ENCODE data around the gene SYNE2. TPM values are rescaled to one million over a fixed set of nuclear protein-coding genes. Genes with fewer than 3 reads are reported as not detected.
"Not testable (repeated sequence)": the region's sequence is repeated elsewhere in the genome, so short reads cannot be mapped to it uniquely, and the experiment has no call there.

Gene SYNE2
- total RNA-seq, 1 donor from 2014 or later = 88.6 TPM

DNA sequence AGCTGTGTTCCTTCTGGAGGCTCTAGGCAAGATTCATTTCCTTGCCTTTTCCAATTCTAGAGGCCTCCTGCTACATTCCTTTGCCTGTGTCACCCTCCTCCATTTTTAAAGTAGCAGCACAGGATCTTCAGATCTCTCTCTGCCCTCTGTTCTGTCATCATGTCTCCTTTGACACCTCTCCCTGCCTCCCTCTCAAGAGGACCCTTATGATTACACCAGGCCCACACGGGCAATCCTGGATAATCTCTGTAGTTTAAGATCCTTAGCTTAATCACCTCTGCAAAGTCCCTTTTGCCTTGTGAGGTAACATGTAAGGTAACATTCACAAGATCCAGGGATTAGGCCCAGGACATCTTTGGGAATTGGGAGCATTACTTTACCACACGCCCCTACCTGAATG is 155.2 kb downstream of the SYNE2 start:
- no peak for DNase-seq (ENCODE audit: low spot score)

DNA sequence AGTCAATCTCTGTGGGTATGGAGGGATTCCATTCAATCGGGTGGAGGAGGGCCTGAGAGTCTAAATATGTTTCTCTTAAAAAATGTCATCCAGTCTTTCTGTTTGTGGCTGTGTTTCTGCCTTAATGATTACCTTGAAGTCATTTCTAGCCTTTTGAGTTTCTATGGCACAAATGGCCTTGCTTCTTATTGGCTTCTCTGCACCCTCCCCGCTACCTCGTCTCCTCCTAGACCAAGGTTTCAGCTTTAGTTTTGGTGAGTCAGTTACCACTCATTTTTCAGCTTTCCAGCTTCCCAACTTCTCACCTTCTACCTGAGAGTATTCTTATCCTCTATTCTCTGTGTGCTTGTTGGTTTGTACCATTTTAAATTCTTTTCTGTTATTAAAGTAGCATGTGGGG is 159.2 kb downstream of the SYNE2 start:
- DNase-seq (ENCODE audit: low spot score) = no peak

DNA sequence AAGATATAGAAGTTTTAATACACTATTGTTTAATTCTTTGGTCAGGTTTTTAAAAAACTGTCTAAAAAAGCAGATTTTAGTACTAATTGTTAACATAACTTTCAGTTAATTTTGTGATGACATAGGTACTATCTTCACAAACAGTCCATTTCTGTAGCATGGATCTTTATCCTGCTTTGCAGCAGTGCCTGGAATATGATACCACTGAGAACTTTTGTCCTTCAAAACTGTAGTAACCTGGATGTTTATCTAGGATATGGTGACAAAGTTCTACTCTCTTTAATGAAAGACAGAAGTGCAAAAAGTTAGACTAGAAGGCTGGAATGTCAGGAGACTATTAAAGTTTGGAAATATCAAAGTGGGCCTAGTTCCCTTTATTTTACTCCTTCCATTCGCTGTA is 159.9 kb downstream of the SYNE2 start:
- DNase-seq (ENCODE audit: low spot score) = no peak

DNA sequence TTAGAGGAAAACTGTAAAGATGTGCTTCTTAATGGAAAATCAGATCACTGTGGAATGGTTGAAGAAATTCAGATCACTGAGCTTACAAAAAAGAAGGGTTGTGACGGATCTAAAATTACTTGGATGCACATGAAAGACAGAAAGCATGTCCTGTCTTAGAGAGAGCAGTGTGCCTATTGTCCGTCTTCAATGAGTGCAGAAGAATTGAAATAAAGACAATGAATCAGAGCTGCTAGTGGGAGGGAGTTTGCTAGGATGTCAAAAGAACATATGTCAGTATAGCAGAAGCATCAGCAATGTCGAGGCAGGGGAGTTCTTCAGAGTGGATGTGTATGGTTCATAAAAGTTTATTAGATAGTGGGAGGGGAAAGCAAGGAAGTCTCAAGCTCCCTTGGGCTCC is 172.7 kb downstream of the SYNE2 start:
- no peak for DNase-seq (ENCODE audit: low spot score)

DNA sequence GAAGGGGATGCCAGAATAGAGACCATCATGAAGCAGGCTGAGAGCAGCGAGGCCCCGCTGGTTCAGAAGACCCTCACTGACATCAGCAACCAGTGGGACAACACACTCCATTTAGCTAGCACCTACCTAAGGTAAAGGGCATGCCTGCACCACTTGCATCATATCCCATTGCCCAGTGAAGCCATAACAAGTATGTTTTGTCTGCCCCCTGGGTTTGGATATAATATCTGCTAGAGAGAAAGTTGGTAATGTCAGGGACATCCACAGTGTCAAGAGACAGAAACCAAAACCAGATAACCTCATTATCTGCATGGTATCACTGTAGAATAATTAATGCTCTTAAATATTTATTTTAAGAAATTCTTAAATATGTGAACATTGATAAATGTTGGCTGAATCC is 173.8 kb downstream of the SYNE2 start:
- no peak for DNase-seq (ENCODE audit: low spot score)

DNA sequence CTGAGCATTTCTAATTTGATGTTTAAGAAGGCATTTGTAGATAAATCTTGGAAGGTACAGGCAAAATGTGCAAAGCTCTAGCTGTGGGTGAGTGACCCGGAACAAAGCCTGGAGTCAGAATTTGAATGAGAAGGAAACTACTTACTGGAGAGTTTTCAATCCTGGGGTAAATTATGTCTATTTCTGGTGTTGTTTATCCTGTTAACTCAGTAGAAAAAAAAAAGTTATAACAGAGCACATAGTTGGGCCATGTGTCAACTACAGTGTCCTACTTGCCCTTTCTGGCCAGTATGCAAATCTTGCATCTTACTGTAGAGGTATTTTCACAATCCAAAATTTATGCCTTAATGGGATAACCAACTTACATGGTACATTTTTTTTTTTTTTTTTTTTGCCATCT is 182.3 kb downstream of the SYNE2 start:
- no peak for DNase-seq (ENCODE audit: low spot score)

DNA sequence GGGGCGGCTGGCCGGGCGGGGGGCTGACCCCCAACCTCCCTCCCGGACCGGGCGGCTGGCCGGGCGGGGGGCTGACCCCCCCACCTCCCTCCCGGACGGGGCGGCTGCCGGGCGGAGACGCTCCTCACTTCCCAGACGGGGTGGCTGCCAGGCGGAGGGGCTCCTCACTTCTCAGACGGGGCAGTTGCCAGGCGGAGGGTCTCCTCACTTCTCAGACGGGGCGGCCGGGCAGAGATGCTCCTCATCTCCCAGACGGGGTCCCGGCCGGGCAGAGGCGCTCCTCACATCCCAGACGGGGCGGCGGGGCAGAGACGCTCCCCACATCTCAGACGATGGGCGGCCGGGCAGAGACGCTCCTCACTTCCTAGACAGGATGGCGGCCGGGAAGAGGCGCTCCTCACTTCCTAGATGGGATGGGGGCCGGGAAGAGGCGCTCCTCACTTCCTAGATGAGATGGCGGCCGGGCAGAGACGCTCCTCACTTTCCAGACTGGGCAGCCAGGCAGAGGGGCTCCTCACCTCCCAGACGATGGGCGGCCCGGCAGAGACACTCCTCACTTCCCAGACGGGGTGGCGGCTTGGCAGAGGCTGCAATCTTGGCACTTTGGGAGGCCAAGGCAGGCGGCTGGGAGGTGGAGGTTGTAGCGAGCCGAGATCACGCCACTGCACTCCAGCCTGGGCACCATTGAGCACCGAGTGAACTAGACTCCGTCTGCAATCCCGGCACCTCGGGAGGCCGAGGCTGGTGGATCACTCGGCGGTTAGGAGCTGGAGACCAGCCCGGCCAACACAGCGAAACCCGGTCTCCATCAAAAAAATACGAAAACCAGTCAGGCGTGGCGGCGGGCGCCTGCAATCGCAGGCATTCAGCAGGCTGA is 185.3 kb downstream of the SYNE2 start:
- DNase-seq (ENCODE audit: low spot score) = not testable (repeated sequence)

DNA sequence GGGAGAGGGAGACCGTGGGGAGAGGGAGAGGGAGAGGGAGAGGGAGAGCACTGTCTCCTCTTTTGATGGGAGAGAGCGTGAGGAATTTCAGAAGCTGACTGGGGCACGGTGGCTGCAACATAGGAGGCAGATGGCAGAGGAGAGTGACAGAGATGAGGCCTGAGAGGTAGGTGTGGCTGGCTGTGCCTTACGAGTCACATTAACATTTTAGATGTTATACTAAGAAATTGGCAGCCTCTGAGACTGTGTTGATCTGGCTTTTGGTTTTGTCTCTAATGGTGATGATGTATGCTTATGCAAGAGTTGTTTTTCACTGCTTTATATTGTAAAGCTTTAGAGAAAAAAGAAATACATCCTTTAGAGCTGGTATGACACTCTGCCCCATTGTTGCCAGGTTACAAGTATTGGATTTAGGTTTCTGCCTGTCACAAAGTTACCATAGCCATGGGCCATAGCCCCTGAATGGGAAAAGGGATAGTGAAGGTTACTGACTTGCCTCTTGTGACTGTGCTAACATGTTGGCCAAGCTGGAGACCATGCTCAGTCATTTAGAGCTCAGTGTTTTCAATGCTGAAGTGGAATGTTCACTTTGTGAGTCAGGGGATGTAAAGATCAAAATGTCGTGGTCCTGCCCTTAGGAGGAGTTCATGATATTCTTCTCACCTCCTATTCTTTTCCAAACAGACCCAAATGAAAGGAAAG is 186.2 kb downstream of the SYNE2 start:
- no peak for DNase-seq (ENCODE audit: low spot score)

DNA sequence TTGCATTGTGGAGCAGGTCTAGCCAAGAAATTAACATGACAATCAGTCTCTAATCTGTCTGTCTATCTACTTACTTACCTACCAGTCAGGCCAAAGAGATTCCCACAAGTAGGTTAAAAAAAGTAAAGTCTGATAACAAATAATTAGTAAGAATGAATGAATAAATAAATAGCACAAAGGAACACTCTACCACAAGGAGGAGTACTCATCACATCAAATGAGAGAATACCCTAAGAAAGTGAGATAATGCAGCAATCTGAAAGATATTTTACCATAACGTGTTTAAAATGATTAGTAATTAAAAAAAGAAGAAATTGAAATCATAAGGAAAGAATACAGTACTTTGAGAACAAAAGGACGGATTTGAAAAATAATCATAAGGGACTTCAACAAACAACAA is 187.2 kb downstream of the SYNE2 start:
- no peak for DNase-seq (ENCODE audit: low spot score)

DNA sequence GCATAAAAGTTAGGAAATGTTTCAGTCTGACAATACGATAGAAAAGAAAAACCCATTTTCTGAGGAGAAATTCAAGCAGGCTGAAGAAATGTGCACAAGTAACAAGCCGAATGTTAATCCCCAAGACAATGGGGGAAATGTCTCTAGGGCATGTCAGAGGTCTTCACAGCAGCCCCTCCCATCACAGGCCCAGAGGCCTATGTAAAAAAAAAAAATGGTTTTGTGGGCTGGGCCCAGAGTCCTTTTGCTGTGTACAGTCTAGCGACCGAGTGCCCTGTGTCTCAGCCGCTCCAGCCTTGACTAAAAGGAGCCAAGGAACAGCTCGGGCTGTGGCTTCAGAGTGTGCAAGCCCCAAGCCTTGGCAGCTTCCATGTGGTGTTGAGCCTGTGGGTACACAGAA is 190.5 kb downstream of the SYNE2 start:
- DNase-seq (ENCODE audit: low spot score) = not testable (repeated sequence)

DNA sequence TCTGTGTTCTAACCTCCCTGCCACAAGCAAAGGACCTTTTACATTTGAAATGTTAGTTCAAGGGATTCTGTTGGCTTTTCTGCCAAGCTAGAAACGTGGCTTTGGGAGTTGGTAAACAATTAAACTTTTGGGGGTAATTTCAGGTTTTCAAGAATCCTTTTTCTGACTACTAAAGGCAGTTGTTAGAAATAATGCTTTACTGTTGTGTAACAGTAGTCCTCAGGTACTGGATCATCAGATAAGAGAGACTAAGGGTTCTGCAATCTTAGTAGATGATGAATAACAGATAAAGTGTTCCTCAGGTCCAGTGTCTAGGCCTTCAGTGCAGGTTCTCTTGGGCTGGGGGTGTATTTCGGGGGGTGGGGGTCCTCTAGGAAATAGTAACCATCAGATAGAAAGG is 192.3 kb downstream of the SYNE2 start:
- DNase-seq (ENCODE audit: low spot score) = no peak

DNA sequence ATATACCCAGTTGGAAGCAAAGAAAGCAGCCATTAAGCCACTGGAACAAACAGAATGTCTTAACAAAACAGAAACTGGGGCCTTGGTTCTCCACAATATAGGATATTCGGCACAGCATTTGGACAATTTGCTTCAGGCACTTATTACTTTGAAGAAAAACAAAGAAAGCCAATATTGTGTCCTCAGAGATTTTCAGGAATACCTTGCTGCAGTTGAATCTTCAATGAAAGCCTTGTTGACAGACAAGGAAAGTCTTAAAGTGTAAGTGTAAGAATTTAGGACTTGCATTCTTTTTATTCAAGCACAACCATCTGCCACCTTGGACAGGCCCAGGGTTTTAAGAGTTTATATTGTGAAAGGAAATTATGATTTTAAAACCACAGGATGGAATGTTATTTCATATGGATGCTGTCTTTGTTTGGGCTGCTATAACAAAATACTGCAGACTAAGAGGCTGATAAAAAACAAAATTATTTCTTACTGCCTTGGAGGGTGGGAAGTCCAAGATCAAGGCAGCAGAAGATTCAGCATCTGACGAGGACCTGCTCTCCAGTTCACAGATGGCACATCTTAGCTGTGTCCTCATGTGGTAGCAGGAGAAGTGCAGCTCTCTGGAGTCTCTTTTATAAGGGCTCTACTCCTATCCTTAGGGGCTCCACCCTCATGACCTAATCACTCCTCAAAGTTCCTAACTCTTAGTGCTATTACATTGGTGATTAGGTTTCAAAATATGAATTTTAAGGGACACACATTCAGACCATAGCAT is 197.0 kb downstream of the SYNE2 start:
- DNase-seq (ENCODE audit: low spot score) = no peak

DNA sequence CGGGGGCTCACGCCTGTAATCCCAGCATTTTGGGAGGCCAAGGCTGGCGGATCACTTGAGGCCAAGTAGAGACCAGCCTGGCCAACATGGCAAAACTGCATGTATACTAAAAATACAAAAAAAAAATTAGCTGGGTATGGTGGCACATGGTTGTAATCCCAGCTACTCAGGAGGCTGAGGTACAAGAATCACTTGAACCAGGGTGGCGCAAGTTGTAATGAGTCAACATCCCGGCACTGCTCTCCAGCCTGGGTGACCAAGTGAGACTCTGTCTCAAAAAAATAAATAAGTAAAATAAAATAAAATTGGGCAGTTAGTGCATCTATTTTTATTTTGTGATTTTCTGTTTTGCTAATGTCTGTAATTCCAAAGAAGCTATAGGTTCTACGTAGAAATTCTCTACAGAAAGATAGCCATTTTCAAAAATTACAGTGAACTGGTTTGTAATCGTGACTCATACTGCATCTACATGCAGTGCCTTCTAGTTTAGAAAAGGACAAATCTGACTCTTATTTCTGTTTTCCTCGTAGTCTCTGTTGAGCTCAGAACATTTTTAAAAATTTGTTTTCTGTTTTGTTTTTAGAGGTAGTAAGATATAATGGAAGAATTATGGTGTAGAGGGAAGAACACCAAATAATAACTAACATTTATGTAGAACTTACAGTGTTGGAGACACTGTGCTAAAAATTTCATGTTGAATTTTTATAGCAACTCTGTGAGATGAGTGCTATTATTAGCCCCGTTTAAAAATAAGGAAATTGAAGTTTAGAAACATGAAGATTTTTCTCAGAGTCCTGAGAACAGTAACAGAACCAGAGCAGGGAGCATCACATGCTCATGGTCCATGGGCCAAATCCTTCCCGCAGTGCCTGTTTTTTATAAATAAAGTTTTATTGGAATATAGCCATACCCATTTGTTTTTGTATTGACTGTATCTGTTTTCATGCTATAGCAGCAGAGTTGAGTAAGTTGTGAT is 201.2 kb downstream of the SYNE2 start:
- no peak for DNase-seq (ENCODE audit: low spot score)

DNA sequence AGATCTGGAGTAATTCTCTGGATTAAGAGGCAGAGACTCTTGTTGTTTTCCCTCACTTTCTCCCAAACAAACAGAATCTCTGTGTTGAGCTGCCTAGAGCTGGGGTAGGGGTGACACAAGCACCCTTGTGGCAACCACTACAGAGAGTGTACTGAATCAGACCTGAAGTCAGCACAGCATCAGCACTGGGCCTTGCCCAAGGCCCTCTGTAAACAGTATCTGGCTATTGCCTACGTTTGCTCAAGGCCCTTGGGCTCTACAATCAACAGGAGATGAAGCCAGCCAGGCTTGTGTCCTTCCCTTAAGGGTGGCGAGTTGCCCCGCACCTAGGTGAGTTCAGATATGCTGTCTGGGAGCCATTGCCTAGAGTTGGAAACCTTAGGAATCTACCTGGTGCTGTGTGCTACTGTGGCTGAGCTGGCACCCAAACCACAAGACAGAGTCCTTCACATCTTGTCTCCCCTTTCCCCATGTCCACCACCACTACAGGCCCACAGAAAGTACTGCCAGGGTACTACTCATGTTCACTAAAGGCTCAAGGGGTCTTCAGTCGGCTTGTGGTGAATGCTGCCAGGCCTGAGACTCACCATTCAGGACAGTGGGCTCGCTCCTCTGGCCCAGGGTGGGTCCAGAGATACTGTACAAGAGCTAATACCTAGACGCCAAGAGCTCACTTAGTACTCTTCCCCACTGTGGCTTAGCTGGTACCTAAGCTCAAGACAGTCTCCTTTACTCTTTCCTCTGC is 206.8 kb downstream of the SYNE2 start:
- no peak for DNase-seq (ENCODE audit: low spot score)

DNA sequence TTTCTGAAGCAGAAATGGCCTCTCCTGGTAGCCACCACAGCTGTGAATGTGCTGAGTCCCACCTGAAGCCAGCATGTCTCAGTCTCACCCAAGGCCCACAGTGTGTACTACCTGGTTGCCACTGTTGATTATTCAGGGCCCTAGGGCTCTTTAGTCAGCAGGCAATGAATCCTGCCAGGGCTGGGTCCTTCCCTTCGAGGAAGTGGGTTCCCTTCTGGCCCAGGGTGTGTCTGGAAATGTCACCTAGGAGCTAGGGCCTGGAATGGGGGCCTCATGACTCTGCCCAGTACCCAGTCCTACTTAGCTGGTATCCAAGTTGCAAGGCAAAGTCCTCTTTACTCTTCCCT is 207.4 kb downstream of the SYNE2 start:
- no peak for DNase-seq (ENCODE audit: low spot score)

DNA sequence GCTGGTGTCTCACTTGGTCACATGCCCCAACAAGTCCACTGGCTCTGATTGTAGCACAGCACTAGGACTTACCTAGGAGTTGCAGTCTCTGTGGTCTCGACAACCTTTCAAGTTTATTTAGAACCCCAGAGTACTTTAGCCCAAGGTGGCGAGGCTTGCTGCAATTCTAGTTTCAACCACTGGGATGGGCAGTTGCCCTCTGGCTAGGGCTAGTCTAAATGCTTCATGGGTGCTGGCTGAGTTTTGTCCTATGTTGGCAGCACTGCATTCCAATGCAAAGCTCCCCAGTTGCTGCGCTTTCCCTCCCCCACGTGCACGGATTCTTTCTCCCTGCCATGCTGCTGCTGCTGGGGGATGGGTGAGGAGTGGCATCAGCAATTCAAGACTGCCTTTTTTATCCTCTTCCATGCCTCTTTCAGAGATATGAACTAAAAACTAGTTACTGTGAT is 207.9 kb downstream of the SYNE2 start:
- peak; percentile 7 for DNase-seq (ENCODE audit: low spot score)

DNA sequence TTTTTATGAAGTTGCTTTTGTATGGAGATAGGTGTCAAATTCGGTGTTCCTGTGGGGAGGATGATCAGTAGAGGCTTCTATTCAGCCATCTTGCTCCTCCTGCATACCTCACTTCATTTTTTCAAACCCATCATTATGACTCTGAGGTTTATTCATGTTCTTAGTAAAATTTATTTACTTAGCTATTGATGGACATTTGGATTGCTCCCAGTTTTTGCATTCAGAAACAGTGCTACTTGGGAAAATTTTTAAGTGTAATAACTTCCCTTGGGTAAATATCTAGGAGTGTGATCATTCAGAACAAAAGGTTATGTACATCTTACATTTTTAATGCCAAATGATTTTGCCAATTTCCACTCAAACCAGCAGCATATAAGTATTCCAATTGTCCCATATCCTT is 208.3 kb downstream of the SYNE2 start:
- DNase-seq (ENCODE audit: low spot score) = no peak

DNA sequence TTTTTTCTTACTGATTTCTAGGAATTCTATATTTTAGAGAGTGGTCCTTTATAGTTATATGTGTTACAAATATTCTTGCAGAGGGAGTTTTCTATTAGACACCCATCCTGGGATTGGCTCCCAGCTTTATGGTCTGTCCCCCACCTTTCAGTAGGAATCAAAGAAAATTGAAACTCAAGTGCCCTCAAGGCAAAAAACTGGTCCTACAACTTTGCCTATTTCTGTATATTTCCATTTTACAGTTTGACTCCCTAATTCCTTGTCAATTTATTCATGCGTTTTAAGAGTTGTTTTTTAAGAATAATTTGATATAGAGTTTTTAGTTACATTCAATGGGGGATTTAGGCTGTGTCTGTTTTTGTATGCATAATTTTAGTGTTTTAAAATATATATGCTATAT is 208.9 kb downstream of the SYNE2 start:
- peak; percentile 7 for DNase-seq (ENCODE audit: low spot score)

DNA sequence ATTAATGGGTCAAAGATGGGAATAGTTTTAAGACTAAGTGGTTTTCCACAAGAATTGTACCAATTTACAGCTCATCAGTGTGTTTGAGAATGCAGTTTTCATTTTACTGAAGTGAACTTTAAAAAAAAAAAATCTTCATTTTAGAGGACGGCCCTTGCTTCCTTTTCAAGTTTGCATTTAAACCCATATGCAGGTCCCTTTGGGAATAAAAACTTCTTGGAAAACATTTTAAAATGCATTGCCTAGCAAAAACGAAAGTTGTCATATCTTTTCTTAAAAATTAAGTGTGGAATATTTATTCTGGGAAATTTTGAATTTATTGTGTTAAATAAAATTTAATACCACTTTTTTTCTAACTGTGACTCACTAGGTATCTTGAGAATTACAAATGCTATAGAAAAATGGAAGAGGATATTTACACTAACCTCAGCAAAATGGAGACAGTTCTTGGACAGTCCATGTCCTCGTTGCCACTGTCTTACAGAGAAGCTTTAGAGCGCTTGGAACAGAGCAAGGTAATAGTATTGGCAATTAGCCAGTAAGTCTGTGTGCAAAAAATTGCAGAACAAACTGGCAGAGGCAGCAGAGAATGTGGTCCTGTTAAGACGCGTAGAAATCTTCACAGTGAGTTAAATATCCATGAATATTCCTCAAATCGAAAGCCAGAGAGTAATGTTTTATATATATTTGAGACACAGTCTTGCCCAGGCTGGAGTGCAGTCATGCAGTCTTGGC is 209.7 kb downstream of the SYNE2 start:
- DNase-seq (ENCODE audit: low spot score) = peak; percentile 5

DNA sequence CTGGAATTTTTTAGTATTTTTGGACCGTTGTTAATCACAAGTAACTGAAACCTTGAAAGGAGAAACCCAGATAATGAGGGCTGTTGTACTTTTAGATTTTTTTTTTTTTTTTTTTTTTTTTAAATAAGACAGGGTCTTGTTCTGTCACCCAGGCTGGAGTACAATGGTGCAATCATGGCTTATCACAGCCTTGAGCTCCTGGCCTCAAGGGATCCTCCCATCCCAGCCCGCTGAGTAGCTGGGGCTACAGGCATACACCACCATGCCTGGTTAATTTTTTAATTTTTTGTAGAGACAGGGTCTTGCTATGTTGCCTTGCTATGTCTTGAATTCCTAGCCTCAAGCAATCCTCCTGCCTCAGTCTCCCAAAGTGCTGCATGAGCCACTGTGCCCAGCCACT is 211.6 kb downstream of the SYNE2 start:
- no peak for DNase-seq (ENCODE audit: low spot score)
